Fibroblast of mammary gland (primary cell): ENCODE data around the gene PHEX.

Source experiments
- DNase-seq: peaks from one replicate; pipeline ENCODE4 v3.0.0-alpha.2; 2010; ENCODE audit warnings: low read depth
- H3K4me3 ChIP-seq: 2 replicates; pipeline ENCODE4 v1.5.1; 2011; ENCODE audit warnings: low read depth, mild to moderate bottlenecking, low read length, moderate library complexity; ENCODE audit not compliant: control insufficient read depth
- TF ChIP-seq, protein P1 (sequence below): conservative IDR thresholded peaks from 2 replicates; pipeline ENCODE4 v1.5.1; 2011; ENCODE audit warnings: low read depth, low read length, inconsistent platforms; ENCODE audit not compliant: control insufficient read depth, insufficient read depth

Gene PHEX

DNA sequence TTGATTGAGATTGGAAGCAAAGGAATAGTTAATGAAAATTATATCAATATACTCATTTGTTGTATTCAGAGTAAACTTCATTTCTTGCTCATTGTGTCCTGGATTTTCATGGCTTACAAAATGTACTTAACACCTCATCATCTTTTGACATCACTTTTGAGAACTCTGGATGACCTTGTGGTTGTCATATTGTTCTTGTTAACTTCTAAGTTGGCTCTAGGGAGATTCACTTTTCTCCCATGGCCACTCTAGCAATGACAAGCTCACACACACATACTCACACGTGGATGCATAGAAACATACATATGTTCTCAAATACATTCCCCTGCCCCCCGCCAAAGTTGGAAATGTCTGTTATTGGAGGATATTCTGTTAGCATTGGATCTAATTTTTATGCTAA lies 15.3 kb downstream of the PHEX start:
- H3K4me3 ChIP-seq = no peak overlapping the region
- TF ChIP-seq, protein P1, sequence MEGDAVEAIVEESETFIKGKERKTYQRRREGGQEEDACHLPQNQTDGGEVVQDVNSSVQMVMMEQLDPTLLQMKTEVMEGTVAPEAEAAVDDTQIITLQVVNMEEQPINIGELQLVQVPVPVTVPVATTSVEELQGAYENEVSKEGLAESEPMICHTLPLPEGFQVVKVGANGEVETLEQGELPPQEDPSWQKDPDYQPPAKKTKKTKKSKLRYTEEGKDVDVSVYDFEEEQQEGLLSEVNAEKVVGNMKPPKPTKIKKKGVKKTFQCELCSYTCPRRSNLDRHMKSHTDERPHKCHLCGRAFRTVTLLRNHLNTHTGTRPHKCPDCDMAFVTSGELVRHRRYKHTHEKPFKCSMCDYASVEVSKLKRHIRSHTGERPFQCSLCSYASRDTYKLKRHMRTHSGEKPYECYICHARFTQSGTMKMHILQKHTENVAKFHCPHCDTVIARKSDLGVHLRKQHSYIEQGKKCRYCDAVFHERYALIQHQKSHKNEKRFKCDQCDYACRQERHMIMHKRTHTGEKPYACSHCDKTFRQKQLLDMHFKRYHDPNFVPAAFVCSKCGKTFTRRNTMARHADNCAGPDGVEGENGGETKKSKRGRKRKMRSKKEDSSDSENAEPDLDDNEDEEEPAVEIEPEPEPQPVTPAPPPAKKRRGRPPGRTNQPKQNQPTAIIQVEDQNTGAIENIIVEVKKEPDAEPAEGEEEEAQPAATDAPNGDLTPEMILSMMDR = no peak
- peak; percentile 31 for DNase-seq

DNA sequence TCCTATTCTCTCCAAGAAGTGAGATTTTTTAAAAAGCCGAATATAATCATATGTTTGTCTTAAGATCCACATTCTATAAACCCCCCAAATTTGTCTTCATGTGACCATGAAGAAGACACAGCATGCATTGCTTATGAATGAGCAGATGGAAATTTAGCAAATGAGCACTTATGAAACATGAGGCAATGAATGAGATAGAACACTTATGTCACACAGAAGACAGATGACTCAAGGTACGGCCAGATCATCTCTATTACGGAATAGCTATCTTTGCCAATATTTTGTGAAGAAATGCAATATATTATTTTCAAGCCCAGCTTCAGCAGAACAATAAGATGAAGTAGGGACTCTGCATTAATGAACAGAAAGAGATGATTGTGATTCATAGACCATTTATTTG lies 21.4 kb downstream of the PHEX start:
- H3K4me3 ChIP-seq = no peak overlapping the region
- TF ChIP-seq, protein P1 = no peak
- peak; percentile 67 for DNase-seq

DNA sequence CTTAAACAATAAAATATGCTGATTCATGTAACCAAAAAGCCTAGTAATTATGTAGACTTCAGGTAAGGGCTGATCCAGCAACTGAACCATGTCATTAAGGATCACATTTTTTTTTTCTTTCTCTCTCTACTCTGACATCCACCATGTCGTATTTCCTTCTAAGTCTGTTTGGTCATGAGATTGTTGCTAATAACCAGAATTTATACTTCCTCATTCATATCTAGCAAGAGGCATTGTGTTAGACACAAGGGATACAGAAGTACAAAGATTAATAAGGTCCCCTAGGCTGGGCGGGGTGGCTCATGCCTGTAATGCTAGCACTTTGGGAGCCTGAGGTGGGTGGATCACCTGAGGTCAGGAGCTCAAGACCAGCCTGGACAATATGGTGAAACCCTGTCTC lies 24.1 kb downstream of the PHEX start:
- no peak overlapping the region for H3K4me3 ChIP-seq
- TF ChIP-seq, protein P1 = no peak
- DNase-seq = no peak

DNA sequence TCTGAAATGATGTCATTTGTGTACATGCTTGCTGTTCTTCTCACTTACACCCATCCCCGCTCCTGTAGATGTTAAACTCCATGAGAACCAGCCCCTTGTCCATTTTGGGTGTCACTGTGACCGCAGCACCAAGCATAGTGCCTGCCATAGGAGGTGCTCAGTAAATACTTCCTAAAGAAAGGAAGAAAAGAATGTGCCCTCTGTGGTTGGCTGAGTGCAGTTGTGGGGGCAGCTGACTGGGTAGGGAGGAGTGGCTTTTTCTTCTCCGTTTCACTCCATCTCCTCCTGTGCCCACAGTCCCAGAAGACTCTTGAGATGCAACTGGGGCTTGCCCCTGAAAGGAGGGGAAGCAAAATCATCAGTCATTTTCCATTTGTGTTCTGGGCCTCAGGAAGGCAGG lies 25.5 kb downstream of the PHEX start:
- TF ChIP-seq, protein P1 = no peak
- DNase-seq = no peak

DNA sequence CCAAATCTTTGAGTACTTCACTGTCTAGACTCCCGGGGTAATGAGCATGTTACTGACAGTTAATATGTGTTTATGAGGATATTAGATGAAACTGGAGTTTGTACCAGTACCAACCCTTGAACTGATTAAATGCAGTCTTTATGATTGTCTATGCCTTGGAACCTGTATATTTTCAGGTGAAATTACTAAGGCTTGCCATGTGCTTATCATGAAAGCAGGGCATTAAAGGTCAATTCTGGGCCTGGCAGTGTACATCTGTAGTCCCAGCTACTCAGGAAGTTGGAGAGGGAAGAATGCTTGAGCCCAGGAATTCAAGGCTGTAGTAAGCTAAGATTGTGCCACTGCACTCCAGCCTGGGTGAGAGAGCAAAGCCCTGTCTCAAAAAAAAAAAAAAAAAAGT lies 27.6 kb downstream of the PHEX start:
- TF ChIP-seq, protein P1 = no peak
- no peak overlapping the region for H3K4me3 ChIP-seq
- DNase-seq = no peak

More for the DNA sequence above, 25.5 kb downstream of the PHEX start:
- no peak overlapping the region for H3K4me3 ChIP-seq

DNA sequence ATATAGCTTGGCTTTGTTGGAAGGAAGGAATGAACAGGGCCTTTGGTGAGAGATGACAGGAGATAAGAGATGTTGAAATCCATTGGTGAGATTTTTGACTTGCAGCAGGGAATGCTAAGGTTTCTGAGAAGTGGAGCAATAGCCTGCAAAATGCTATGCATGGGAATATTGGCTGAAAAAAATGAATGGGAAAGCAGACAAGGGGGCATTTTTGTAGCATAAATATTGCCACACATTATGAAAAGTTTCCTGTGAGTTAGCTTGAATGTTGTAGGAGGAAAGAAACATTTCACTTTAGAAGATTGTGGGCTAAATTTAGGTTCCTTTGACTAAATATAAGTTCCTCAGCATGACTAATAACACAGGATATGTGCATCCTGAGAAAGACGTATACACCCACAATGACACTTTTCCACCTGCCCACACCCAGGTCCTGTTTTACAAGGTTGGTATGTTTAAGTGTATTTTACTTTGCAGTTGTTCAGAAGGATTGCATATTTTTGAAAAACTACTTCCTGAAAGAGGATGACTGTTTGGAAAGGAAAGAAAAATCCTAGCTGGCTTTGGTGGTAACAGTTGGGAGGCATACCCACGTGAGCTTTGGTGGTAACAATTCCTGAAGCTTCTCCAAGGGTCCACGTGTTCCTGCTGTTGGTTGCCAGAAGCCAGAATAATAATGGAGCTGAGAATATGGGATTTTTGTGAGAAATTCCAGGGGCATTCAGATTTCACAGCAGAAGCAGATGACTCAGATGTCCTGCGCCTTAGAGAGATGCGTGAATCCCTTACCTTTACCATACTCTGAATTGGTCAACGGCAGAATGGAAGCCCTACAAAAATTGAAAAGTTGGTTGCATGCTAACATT lies 28.5 kb downstream of the PHEX start:
- no peak overlapping the region for H3K4me3 ChIP-seq
- TF ChIP-seq, protein P1 = no peak
- no peak for DNase-seq
